LoVo (cell line): ENCODE results near the gene XKR3.
"Not testable (repeated sequence)": the region's sequence is repeated elsewhere in the genome, so short reads cannot be mapped to it uniquely, and the experiment has no call there.

Experiments used
- DNase-seq: peaks from one replicate; pipeline ENCODE4 v3.0.0-alpha.2; 2016; ENCODE audit warnings: low spot score

XKR3 gene

GRCh38 chr22:16824716-16825687 is at the start of gene XKR3:
XKR3 (minus strand) TSS chr22:16825411; CDS start chr22:16808073, 17,338 bp downstream.
- DNase-seq = peak; percentile 41

GRCh38 chr22:16869640-16870039 is 44.4 kb upstream of the XKR3 start:
- DNase-seq = not testable (repeated sequence)

GRCh38 chr22:16866167-16866566 is 41.0 kb upstream of the XKR3 start:
- no peak for DNase-seq

GRCh38 chr22:16856851-16857250 is 31.6 kb upstream of the XKR3 start:
- not testable (repeated sequence) for DNase-seq

- no peak for DNase-seq
Observed at GRCh38 chr22:16854631-16855030, 29.4 kb upstream of the XKR3 start.

GRCh38 chr22:16851268-16851996 is 26.2 kb upstream of the XKR3 start:
- DNase-seq = not testable (repeated sequence)

- no peak for DNase-seq
Observed at GRCh38 chr22:16847271-16847670, 22.1 kb upstream of the XKR3 start.

- DNase-seq = no peak
Observed at GRCh38 chr22:16845881-16846280, 20.7 kb upstream of the XKR3 start.

GRCh38 chr22:16845465-16845864 is 20.3 kb upstream of the XKR3 start:
- DNase-seq = no peak

GRCh38 chr22:16844529-16844928 is 19.3 kb upstream of the XKR3 start:
- no peak for DNase-seq

GRCh38 chr22:16838073-16838472 is 12.9 kb upstream of the XKR3 start:
- DNase-seq = no peak

GRCh38 chr22:16834971-16835370 is 9.8 kb upstream of the XKR3 start:
- DNase-seq = no peak

- no peak for DNase-seq
Observed at GRCh38 chr22:16831257-16831656, 6.0 kb upstream of the XKR3 start.

- no peak for DNase-seq
Observed at GRCh38 chr22:16829985-16830384, 4.8 kb upstream of the XKR3 start.

GRCh38 chr22:16828876-16829275 is 3.7 kb upstream of the XKR3 start:
- no peak for DNase-seq

GRCh38 chr22:16827506-16827905 is 2.3 kb upstream of the XKR3 start:
- DNase-seq = no peak

- no peak for DNase-seq
Observed at GRCh38 chr22:16819249-16819648, 6.0 kb downstream of the XKR3 start.

- no peak for DNase-seq
Observed at GRCh38 chr22:16818538-16818937, 6.7 kb downstream of the XKR3 start.

- DNase-seq = no peak
Observed at GRCh38 chr22:16815073-16815472, 10.1 kb downstream of the XKR3 start.

GRCh38 chr22:16810188-16810802 is 14.9 kb downstream of the XKR3 start:
- no peak for DNase-seq

GRCh38 chr22:16808744-16809143 is 16.5 kb downstream of the XKR3 start:
- no peak for DNase-seq

- DNase-seq = no peak
Observed at GRCh38 chr22:16807109-16807508, 18.1 kb downstream of the XKR3 start.

GRCh38 chr22:16806401-16806800 is 18.8 kb downstream of the XKR3 start:
- DNase-seq = no peak
